ENCODE data around the gene TXNRD3.

TXNRD3 gene

GRCh38 chr3:126654571-126655383, at the start of gene TXNRD3:
Gene TXNRD3 (minus strand): TSS chr3:126655124.
- DNase-seq, result peak; percentile 30 to 66

- peak; percentile 92 to 99 for DNase-seq
Observed at GRCh38 chr3:126703512-126704493, 48.9 kb upstream of the TXNRD3 start, which contains the start of gene CHCHD6. Gene CHCHD6 (plus strand): TSS chr3:126704240. CDS start chr3:126704313, 73 bp downstream.

GRCh38 chr3:126699011-126699410, 44.1 kb upstream of the TXNRD3 start:
- no peak for DNase-seq

- DNase-seq, result no peak
Observed at GRCh38 chr3:126696701-126697267, 41.9 kb upstream of the TXNRD3 start.

GRCh38 chr3:126693921-126694320, 39.0 kb upstream of the TXNRD3 start:
- DNase-seq, result no peak

- DNase-seq, result no peak
Observed at GRCh38 chr3:126692858-126693257, 37.9 kb upstream of the TXNRD3 start.

- DNase-seq, result no peak
Observed at GRCh38 chr3:126691765-126692164, 36.8 kb upstream of the TXNRD3 start.

- DNase-seq, result no peak
Observed at GRCh38 chr3:126685493-126685892, 30.6 kb upstream of the TXNRD3 start.

GRCh38 chr3:126685021-126685420, 30.1 kb upstream of the TXNRD3 start:
- DNase-seq, result no peak

GRCh38 chr3:126684218-126684751, 29.4 kb upstream of the TXNRD3 start:
- DNase-seq, result peak in 1 of 2 experiments; percentile 47

- no peak for DNase-seq
Observed at GRCh38 chr3:126683069-126683468, 28.1 kb upstream of the TXNRD3 start.

GRCh38 chr3:126682009-126682408, 27.1 kb upstream of the TXNRD3 start:
- DNase-seq, result no peak

GRCh38 chr3:126680667-126681055, 25.7 kb upstream of the TXNRD3 start:
- no peak for DNase-seq

- no peak for DNase-seq
Observed at GRCh38 chr3:126679831-126680666, 25.1 kb upstream of the TXNRD3 start.

GRCh38 chr3:126679318-126679751, 24.4 kb upstream of the TXNRD3 start:
- DNase-seq, result peak; percentile 68 to 88

GRCh38 chr3:126678693-126679317, 23.9 kb upstream of the TXNRD3 start:
- no peak for DNase-seq

GRCh38 chr3:126677862-126678503, 23.1 kb upstream of the TXNRD3 start:
- peak in 1 of 2 experiments; percentile 54 for DNase-seq

- no peak for DNase-seq
Observed at GRCh38 chr3:126676919-126677705, 22.2 kb upstream of the TXNRD3 start.

GRCh38 chr3:126672741-126673140, 17.8 kb upstream of the TXNRD3 start:
- no peak for DNase-seq

- DNase-seq, result no peak
Observed at GRCh38 chr3:126672340-126672739, 17.4 kb upstream of the TXNRD3 start.
